H1 (cell line): ENCODE measurements around the gene RAB31. TPM values are rescaled to one million over a fixed set of nuclear protein-coding genes. Genes with fewer than 3 reads are reported as not detected.

Experiments
- CTCF ChIA-PET: fragments of 300-600 bp; sonication (Branson Sonifier 250); formaldehyde crosslinking; loops from one replicate; lab custom pipeline; 2021; ENCODE audit not compliant: partially characterized antibody; lab: Charles Lee
- POLR2A ChIA-PET: fragments of 300-600 bp; sonication (Branson Sonifier 250); formaldehyde crosslinking; loops from one replicate; lab custom pipeline; 2021; ENCODE audit warnings: inconsistent platforms; ENCODE audit not compliant: partially characterized antibody; lab: Charles Lee
- DNase-seq, 2 experiments: peaks; one replicate each; pipeline versions ENCODE4 v3.0.0 to v3.0.0-alpha.2; 2010 to 2022; ENCODE audit warnings: low spot score in 2 of 2, low read depth in 1 of 2, mixed read lengths in 1 of 2
- FAIRE-seq: peaks from 2 replicates; lab custom pipeline; 2011; peaks lifted over from hg19 to GRCh38; lab: Jason Lieb, UNC
- H2AFZ ChIP-seq: 2 replicates; pipeline ENCODE4 v1.8.1; 2012; ENCODE audit warnings: low read length, inconsistent platforms
- H2AK5ac ChIP-seq: 2 replicates; pipeline ENCODE4 v1.6.1; 2013; ENCODE audit warnings: low read depth, low read length
- H2BK120ac ChIP-seq: replicated peaks from 2 replicates; pipeline ENCODE3; 2013; ENCODE audit warnings: low read depth, low read length, inconsistent platforms
- H2BK12ac ChIP-seq: 2 replicates; pipeline ENCODE4 v1.6.1; 2013; ENCODE audit warnings: low read depth, low read length
- H2BK15ac ChIP-seq: 2 replicates; pipeline ENCODE4 v1.6.1; 2013; ENCODE audit warnings: low read length
- H2BK20ac ChIP-seq: 2 replicates; pipeline ENCODE4 v1.6.1; 2013; ENCODE audit warnings: low read length
- H2BK5ac ChIP-seq: 2 replicates; pipeline ENCODE4 v1.6.1; 2013; ENCODE audit warnings: low read depth, low read length
- H3K14ac ChIP-seq: 2 replicates; pipeline ENCODE4 v1.6.1; 2013; ENCODE audit warnings: inconsistent platforms; ENCODE audit not compliant: insufficient read length
- H3K18ac ChIP-seq: 2 replicates; pipeline ENCODE4 v1.6.1; 2013; ENCODE audit warnings: low read length; ENCODE audit errors: extremely low read depth
- H3K23ac ChIP-seq: 2 replicates; pipeline ENCODE4 v1.6.1; 2013; ENCODE audit warnings: inconsistent platforms; ENCODE audit not compliant: insufficient read length
- H3K23me2 ChIP-seq: 2 replicates; pipeline ENCODE4 v1.6.1; 2013; ENCODE audit warnings: low read depth, low read length
- H3K27ac ChIP-seq: 2 replicates; pipeline ENCODE4 v1.6.1; 2011; ENCODE audit warnings: low read depth, low read length, inconsistent platforms
- H3K27me3 ChIP-seq, 4 experiments: replicated peaks in 1 of 4; 1 replicate in 1 of 4; 2 replicates in 3 of 4; pipeline versions ENCODE4 v1.6.1 to v1.8.1; 2011 to 2013; ENCODE audit warnings: low read length in 3 of 4, mild to moderate bottlenecking in 3 of 4, inconsistent platforms in 2 of 4, mixed read lengths in 2 of 4, moderate library complexity in 1 of 4; ENCODE audit not compliant: control insufficient read depth in 3 of 4, insufficient read depth in 3 of 4; ENCODE audit errors: extremely low read depth in 1 of 4
- H3K36me3 ChIP-seq, 4 experiments: 2 replicates each; pipeline versions ENCODE4 v1.6.1 to v1.8.1; 2011 to 2013; ENCODE audit warnings: mild to moderate bottlenecking in 4 of 4, low read length in 3 of 4, moderate library complexity in 2 of 4, control low read depth in 1 of 4, inconsistent platforms in 1 of 4; ENCODE audit not compliant: insufficient read depth in 4 of 4, control insufficient read depth in 2 of 4
- H3K4ac ChIP-seq: replicated peaks from 2 replicates; pipeline ENCODE3; 2013; ENCODE audit warnings: low read length, low read depth, mixed read lengths, inconsistent platforms; ENCODE audit not compliant: insufficient read length
- H3K4me1 ChIP-seq, 4 experiments: replicated peaks in 1 of 4; 1 replicate in 1 of 4; 2 replicates in 3 of 4; pipeline versions ENCODE4 v1.6.1 to v1.8.1; 2011 to 2013; ENCODE audit warnings: low read length in 3 of 4, inconsistent platforms in 2 of 4, mixed read lengths in 1 of 4; ENCODE audit not compliant: insufficient read depth in 4 of 4, control insufficient read depth in 3 of 4
- H3K4me2 ChIP-seq, 2 experiments: 2 replicates each; pipeline versions ENCODE4 v1.6.1 to v1.8.1; 2011 to 2013; ENCODE audit warnings: low read depth in 2 of 2, low read length in 2 of 2, control low read depth in 1 of 2, inconsistent platforms in 1 of 2, mild to moderate bottlenecking in 1 of 2; ENCODE audit not compliant: insufficient read depth in 1 of 2
- H3K4me3 ChIP-seq, 4 experiments: fragments of 200-600, 300-600 bp in 1 of 4; sonication (generic), shearing (Covaris generic), sonication (Bioruptor Twin) in 1 of 4; 2 replicates each; pipeline versions ENCODE4 v1.5.1 to v1.8.1; 2011 to 2016; ENCODE audit warnings: low read length in 4 of 4, low read depth in 3 of 4, control low read depth in 2 of 4, inconsistent platforms in 2 of 4, mild to moderate bottlenecking in 2 of 4, mixed read lengths in 1 of 4, moderate library complexity in 1 of 4; ENCODE audit not compliant: insufficient read depth in 2 of 4; ENCODE audit errors: extremely low read depth in 1 of 4
- H3K56ac ChIP-seq: replicated peaks from 2 replicates; pipeline ENCODE3; 2013; ENCODE audit warnings: low read depth, mild to moderate bottlenecking, mixed read lengths, low read length, inconsistent platforms; ENCODE audit not compliant: insufficient read length
- H3K79me1 ChIP-seq: 2 replicates; pipeline ENCODE4 v1.6.1; 2013; ENCODE audit warnings: low read depth, low read length, control low read depth
- H3K79me2 ChIP-seq, 2 experiments: 2 replicates each; pipeline versions ENCODE4 v1.6.1 to v1.8.1; 2012 to 2013; ENCODE audit warnings: low read length in 2 of 2, mild to moderate bottlenecking in 2 of 2, inconsistent platforms in 1 of 2; ENCODE audit not compliant: insufficient read depth in 2 of 2, control insufficient read depth in 1 of 2
- H3K9ac ChIP-seq, 4 experiments: replicated peaks in 1 of 4; 1 replicate in 1 of 4; 2 replicates in 3 of 4; pipeline versions ENCODE4 v1.6.1 to v1.8.1; 2011 to 2013; ENCODE audit warnings: low read depth in 3 of 4, low read length in 3 of 4, control low read depth in 2 of 4, mild to moderate bottlenecking in 2 of 4, moderate library complexity in 2 of 4, inconsistent platforms in 1 of 4; ENCODE audit errors: extremely low read depth in 1 of 4
- H3K9me3 ChIP-seq, 2 experiments: 2 replicates each; pipeline versions ENCODE4 v1.6.1 to v1.8.1; 2012 to 2013; ENCODE audit warnings: mild to moderate bottlenecking in 2 of 2, moderate library complexity in 2 of 2, control low read depth in 1 of 2, inconsistent platforms in 1 of 2, low read depth in 1 of 2, low read length in 1 of 2, mixed read lengths in 1 of 2; ENCODE audit not compliant: insufficient read depth in 2 of 2
- H4K20me1 ChIP-seq, 2 experiments: replicated peaks in 1 of 2; 2 replicates each; pipeline versions ENCODE3 to v1.8.1; 2011 to 2013; ENCODE audit warnings: inconsistent platforms in 2 of 2, low read length in 2 of 2, mild to moderate bottlenecking in 1 of 2; ENCODE audit not compliant: insufficient read depth in 2 of 2, control insufficient read depth in 1 of 2
- H4K5ac ChIP-seq: 2 replicates; pipeline ENCODE4 v1.6.1; 2013; ENCODE audit warnings: low read length, low read depth, mixed read lengths, inconsistent platforms; ENCODE audit not compliant: insufficient read length
- H4K8ac ChIP-seq: 2 replicates; pipeline ENCODE4 v1.8.0; 2013; ENCODE audit warnings: mild to moderate bottlenecking, moderate library complexity, low read length, inconsistent platforms; ENCODE audit not compliant: insufficient read depth; ENCODE audit errors: extremely low read depth
- H4K91ac ChIP-seq: replicated peaks from 2 replicates; pipeline ENCODE3; 2013; ENCODE audit warnings: low read length, mixed read lengths, inconsistent platforms; ENCODE audit not compliant: insufficient read length
- BRCA1 ChIP-seq: IDR thresholded peaks from 2 replicates; pipeline ENCODE4 v1.6.1; 2012; ENCODE audit warnings: low read depth, low read length, improper control_type of control experiment
- CHD1 ChIP-seq: IDR thresholded peaks from 2 replicates; pipeline ENCODE4 v1.6.1; 2012; ENCODE audit warnings: low read depth, low read length, improper control_type of control experiment
- CTBP2 ChIP-seq: IDR thresholded peaks from 2 replicates; pipeline ENCODE4 v1.7.0; 2011; ENCODE audit warnings: borderline replicate concordance, mild to moderate bottlenecking, moderate library complexity, mixed read lengths, low read length; ENCODE audit not compliant: insufficient read depth, insufficient read length
- CTCF ChIP-seq, 3 experiments: IDR thresholded peaks; 1 replicate in 2 of 3; 2 replicates in 1 of 3; pipeline versions ENCODE4 v1.5.1 to v1.6.1; 2011; ENCODE audit warnings: low read length in 3 of 3, mild to moderate bottlenecking in 3 of 3, inconsistent platforms in 2 of 3, low read depth in 1 of 3, moderate library complexity in 1 of 3; ENCODE audit not compliant: insufficient read depth in 1 of 3; ENCODE audit errors: control extremely low read depth in 1 of 3
- GABPA ChIP-seq: IDR thresholded peaks from 2 replicates; pipeline ENCODE4 v1.6.1; 2011; ENCODE audit warnings: mild to moderate bottlenecking, low read length, moderate library complexity, borderline replicate concordance; ENCODE audit not compliant: insufficient read depth
- NRF1 ChIP-seq: IDR thresholded peaks from 2 replicates; pipeline ENCODE4 v1.6.1; 2011; ENCODE audit warnings: mild to moderate bottlenecking, low read depth, low read length, improper control_type of control experiment
- RNF2 ChIP-seq: fragments of 200-900, 300-1000 bp; sonication (generic); IDR thresholded peaks from 2 replicates; pipeline ENCODE4 v1.7.1; 2016; ENCODE audit warnings: borderline replicate concordance, low read depth, mild to moderate bottlenecking, antibody characterized with exemption, low read length; ENCODE audit not compliant: poor library complexity, severe bottlenecking; ENCODE audit errors: missing control alignments
- RXRA ChIP-seq: IDR thresholded peaks from 2 replicates; pipeline ENCODE4 v1.6.1; 2011; ENCODE audit warnings: low read depth, mild to moderate bottlenecking, low read length, moderate library complexity; ENCODE audit not compliant: insufficient read depth
- SIN3A ChIP-seq, 2 experiments: IDR thresholded peaks in 1 of 2; conservative IDR thresholded peaks in 1 of 2; 2 replicates each; pipeline ENCODE4 v1.6.1; 2011 to 2012; ENCODE audit warnings: low read length in 2 of 2, improper control_type of control experiment in 1 of 2, low read depth in 1 of 2, mild to moderate bottlenecking in 1 of 2
- SIRT6 ChIP-seq: IDR thresholded peaks from one replicate; pipeline ENCODE4 v1.7.1; 2012; ENCODE audit warnings: low read length, inconsistent platforms
- SIX5 ChIP-seq: IDR thresholded peaks from 2 replicates; pipeline ENCODE4 v1.6.1; 2011; ENCODE audit warnings: mild to moderate bottlenecking, low read depth, low read length
- WGBS, 2 experiments: shearing (Covaris generic) in 1 of 2; methylation state at CpG; one replicate each; pipeline versions ENCODE4 v1.1.6 to v1.1.7; 2013 to 2015; ENCODE audit warnings: low lambda C conversion rate in 2 of 2, mixed read lengths in 2 of 2, inconsistent platforms in 1 of 2, low coverage in 1 of 2, missing lambda C conversion rate in 1 of 2; ENCODE audit not compliant: insufficient replicate concordance in 2 of 2, insufficient coverage in 1 of 2, insufficient read length in 1 of 2; ENCODE audit errors: extremely low coverage in 1 of 2, missing lambda C conversion rate in 1 of 2; 5-methylcytosine and 5-hydroxymethylcytosine counted together
- polyA plus RNA-seq, 7 experiments: library from polyadenylated mRNA; depleted of rRNA in 3 of 7; stranded (reverse) in 5 of 7; unstranded in 2 of 7; fragments of >200 nt in 5 of 7; fragments of 200-250 nt in 2 of 7; gene quantifications; 1 replicate in 5 of 7; 2 replicates in 1 of 7; 4 replicates in 1 of 7; pipeline versions ENCODE4 v1.2.1 to v1.2.3, GENCODE V29; 2011 to 2013; ENCODE audit warnings: missing spikeins in 2 of 7, mixed read lengths in 2 of 7
- total RNA-seq: library from RNA; stranded (reverse); fragmentation: NEBNext Ultra II Directional; extraction: Animal tissue kit (Norgen Biotek cat#: 25700); gene quantifications from 2 replicates; pipeline ENCODE4 v1.2.1, GENCODE V29; 2021

The RAB31 gene
- total and polyA plus RNA-seq, 2 of the 8 experiments (the other 6 are each of a cell fraction or from before 2014, with no cell fraction given) = 15.2 to 40.9 TPM

GRCh38 chr18:9842448-9842847 is 134.3 kb downstream of the RAB31 start:
- Histone ChIP-seq H3K23ac (no peak overlapping the region), H2BK120ac (no peak overlapping the region), H3K23me2 (no peaks in the 10 kb centered on the region), H3K27ac (no peak overlapping the region), H3K4me2 (no peak overlapping the region), H3K18ac (no peak overlapping the region), H3K79me1 (peaks cover 3% of the 10 kb centered on the region), H4K5ac (no peak overlapping the region), H2AK5ac (no peak overlapping the region), H2BK12ac (no peak overlapping the region), H3K56ac (no peak overlapping the region), H2BK20ac (no peak overlapping the region), H2AFZ (no peak overlapping the region), H3K9me3 (no peaks in the 10 kb centered on the region), H2BK5ac (no peak overlapping the region), H3K14ac (no peak overlapping the region), H4K20me1 (no peaks in the 10 kb centered on the region), H3K79me2 (no peaks in the 10 kb centered on the region), H3K4me1 (peaks cover 7 to 22% (median 11%) of the 10 kb centered on the region in 4 experiments; a peak in 5 of 7 replicates), H3K4me3 (no peak overlapping the region), H3K9ac (no peak overlapping the region), H3K4ac (no peak overlapping the region), H2BK15ac (no peak overlapping the region), H4K8ac (no peak overlapping the region), H3K36me3 (no peaks in the 10 kb centered on the region), H3K27me3 (no peaks in the 10 kb centered on the region), H4K91ac (no peak overlapping the region)
- FAIRE-seq = no peak
- POLR2A ChIA-PET = no interaction called here
- no peak for DNase-seq
- CTCF ChIA-PET = no interaction called here
- 92% methylated on average over 6 of the region's 6 CpGs; no CpG with 5 or more reads in 1 of the 2 experiments for WGBS, 2 experiments
- TF ChIP-seq BRCA1 = no peak
- no peak for TF ChIP-seq CTCF (IDR thresholded peaks at IDR 0.05; ENCODE audit: control extremely low read depth in 1 of 3, insufficient read depth in 1 of 3, low read depth in 1 of 3, low read length in 3 of 3)
- TF ChIP-seq CHD1 = no peak
- TF ChIP-seq RNF2 = no peak
- no peak for TF ChIP-seq SIX5
- no peak for TF ChIP-seq SIN3A (conservative IDR thresholded peaks at IDR 0.05 in 1 of 2, IDR thresholded peaks at IDR 0.05 in 1 of 2; ENCODE audit: low read depth in 1 of 2, low read length in 2 of 2)
- no peak for TF ChIP-seq GABPA
- TF ChIP-seq SIRT6 = no peak
- no peak for TF ChIP-seq CTBP2
- no peak for TF ChIP-seq NRF1
- no peak for TF ChIP-seq RXRA
